Neuronal stem cell (in vitro differentiated cells): Measurements from ENCODE around the gene HOPX.

Source experiments
- DNase-seq: peaks from one replicate; pipeline ENCODE4 v3.0.0-alpha.2; 2013; ENCODE audit warnings: low spot score
- H2AFZ ChIP-seq: one replicate; pipeline ENCODE4 v1.6.1; 2013; ENCODE audit warnings: mild to moderate bottlenecking, low read length, inconsistent platforms
- H2AK5ac ChIP-seq: 2 replicates; pipeline ENCODE4 v1.6.1; 2013; ENCODE audit warnings: low read depth, mild to moderate bottlenecking, inconsistent platforms, low read length, moderate library complexity, mixed read lengths
- H2BK120ac ChIP-seq: 2 replicates; pipeline ENCODE4 v1.6.1; 2013; ENCODE audit warnings: low read depth, mild to moderate bottlenecking, inconsistent platforms, low read length, moderate library complexity, mixed read lengths
- H2BK12ac ChIP-seq: one replicate; pipeline ENCODE4 v1.6.1; 2013; ENCODE audit warnings: low read length, inconsistent platforms
- H2BK15ac ChIP-seq: 2 replicates; pipeline ENCODE4 v1.6.1; 2013; ENCODE audit warnings: mild to moderate bottlenecking, low read length, inconsistent platforms, mixed read lengths
- H2BK5ac ChIP-seq: one replicate; pipeline ENCODE4 v1.6.1; 2013; ENCODE audit warnings: inconsistent platforms, mild to moderate bottlenecking, low read length, moderate library complexity
- H3K14ac ChIP-seq: one replicate; pipeline ENCODE4 v1.6.1; 2013; ENCODE audit warnings: low read length, inconsistent platforms
- H3K18ac ChIP-seq: 2 replicates; pipeline ENCODE4 v1.6.1; 2013; ENCODE audit warnings: low read length, inconsistent platforms
- H3K23ac ChIP-seq: 2 replicates; pipeline ENCODE4 v1.6.1; 2013; ENCODE audit warnings: low read depth, mild to moderate bottlenecking, mixed read lengths, low read length, inconsistent platforms; ENCODE audit not compliant: poor library complexity
- H3K27ac ChIP-seq: replicated peaks from 3 replicates; pipeline ENCODE4 v1.5.1; 2013; ENCODE audit warnings: low read length, inconsistent platforms
- H3K27me3 ChIP-seq, 3 experiments: 2 replicates each; pipeline ENCODE4 v1.6.1; 2013; ENCODE audit warnings: low read length in 3 of 3, mild to moderate bottlenecking in 2 of 3, inconsistent platforms in 1 of 3, low read depth in 1 of 3, mixed read lengths in 1 of 3, moderate library complexity in 1 of 3; ENCODE audit not compliant: control insufficient read depth in 3 of 3, insufficient read depth in 3 of 3
- H3K36me3 ChIP-seq, 2 donors: replicated peaks in 1 of 2; 2 replicates each; pipeline ENCODE4 v1.6.1; 2013; ENCODE audit warnings: low read length in 2 of 2; ENCODE audit not compliant: control insufficient read depth in 2 of 2, insufficient read depth in 2 of 2
- H3K4ac ChIP-seq: 2 replicates; pipeline ENCODE4 v1.6.1; 2013; ENCODE audit warnings: inconsistent platforms, mild to moderate bottlenecking, low read length, moderate library complexity
- H3K4me1 ChIP-seq, 2 donors: 1 replicate in 1 of 2; 2 replicates in 1 of 2; pipeline ENCODE4 v1.6.1; 2013; ENCODE audit warnings: low read length in 2 of 2, low read depth in 1 of 2; ENCODE audit not compliant: control insufficient read depth in 2 of 2, insufficient read depth in 1 of 2
- H3K4me2 ChIP-seq: one replicate; pipeline ENCODE4 v1.6.1; 2013; ENCODE audit warnings: mild to moderate bottlenecking, low read length, inconsistent platforms; ENCODE audit not compliant: insufficient read depth, poor library complexity, severe bottlenecking
- H3K4me3 ChIP-seq, 2 donors: 2 replicates each; pipeline ENCODE4 v1.5.1; 2013; ENCODE audit warnings: low read length in 2 of 2, mild to moderate bottlenecking in 2 of 2, inconsistent platforms in 1 of 2, moderate library complexity in 1 of 2
- H3K79me1 ChIP-seq: one replicate; pipeline ENCODE4 v1.6.1; 2013; ENCODE audit warnings: low read depth, mild to moderate bottlenecking, inconsistent platforms, low read length, moderate library complexity
- H3K9ac ChIP-seq: one replicate; pipeline ENCODE4 v1.6.1; 2013; ENCODE audit warnings: mild to moderate bottlenecking, low read depth, low read length, inconsistent platforms; ENCODE audit not compliant: poor library complexity
- H3K9me3 ChIP-seq, 2 donors: replicated peaks in 1 of 2; 2 replicates each; pipeline versions ENCODE3 to v1.6.1; 2013; ENCODE audit warnings: low read length in 2 of 2, mild to moderate bottlenecking in 2 of 2, inconsistent platforms in 1 of 2, low read depth in 1 of 2, mixed read lengths in 1 of 2, moderate library complexity in 1 of 2; ENCODE audit not compliant: control insufficient read depth in 2 of 2, insufficient read depth in 1 of 2
- H4K8ac ChIP-seq: one replicate; pipeline ENCODE4 v1.6.1; 2013; ENCODE audit warnings: low read depth, mild to moderate bottlenecking, inconsistent platforms, low read length, moderate library complexity
- H4K91ac ChIP-seq: one replicate; pipeline ENCODE4 v1.6.1; 2013; ENCODE audit warnings: low read length, low read depth, mild to moderate bottlenecking, inconsistent platforms; ENCODE audit not compliant: poor library complexity
- WGBS, 2 donors: extraction: QIAGEN DNeasy Blood & Tissue Kit; methylation state at CpG; one replicate each; pipeline ENCODE4 v1.1.7; 2013; ENCODE audit warnings: missing lambda C conversion rate in 2 of 2, mixed read lengths in 1 of 2; ENCODE audit not compliant: insufficient read length in 2 of 2, insufficient replicate concordance in 1 of 2; ENCODE audit errors: extremely low coverage in 2 of 2; 5-methylcytosine and 5-hydroxymethylcytosine counted together

HOPX gene

DNA sequence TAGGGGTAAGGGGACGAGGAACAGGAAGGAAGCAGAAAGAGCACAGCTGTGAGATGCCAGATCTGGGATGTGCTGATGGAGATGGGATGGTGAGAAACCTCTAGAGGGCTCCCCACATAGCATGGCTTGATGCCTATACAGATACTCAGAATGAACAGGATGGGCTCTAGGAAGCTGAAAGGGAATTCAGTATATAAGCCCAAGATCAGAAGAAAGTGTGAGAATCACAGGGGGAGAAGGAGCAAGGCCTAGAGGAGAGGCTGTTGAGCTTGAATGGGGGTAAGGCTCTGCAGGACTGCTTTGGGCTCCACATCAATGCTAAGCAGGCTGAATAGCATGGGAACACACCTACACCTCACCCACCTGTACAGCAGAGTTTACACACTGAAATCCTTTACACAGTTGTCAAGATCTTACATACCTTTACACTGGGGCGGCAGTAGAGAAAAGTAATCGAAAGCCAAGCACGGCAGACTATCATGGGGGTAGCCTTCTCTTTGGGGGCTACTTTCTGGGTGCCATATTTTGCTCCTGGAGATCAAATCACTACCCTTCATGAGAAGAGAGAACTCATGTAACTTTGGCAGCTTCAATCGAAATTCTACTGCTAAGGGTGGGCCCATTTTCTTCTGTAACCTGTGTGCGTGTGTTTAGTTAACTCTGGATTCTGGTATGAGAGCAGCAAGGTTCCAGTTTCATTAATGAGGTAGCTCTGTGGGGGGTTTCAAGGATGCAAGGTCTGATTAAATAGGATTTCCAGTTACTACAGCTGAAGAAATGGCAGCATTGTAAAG lies 30.6 kb downstream of the HOPX start:
- Histone ChIP-seq H3K4me2 (no peak overlapping the region), H3K14ac (no peak overlapping the region), H4K91ac (no peak overlapping the region), H2AFZ (no peak overlapping the region), H2BK5ac (no peak overlapping the region), H3K9ac (no peak overlapping the region), H4K8ac (no peak overlapping the region), H3K27me3 (peaks cover 0 to 41% (median 19%) of the 10 kb centered on the region in 3 experiments), H3K18ac (no peak overlapping the region), H2BK12ac (no peak overlapping the region), H3K79me1 (no peaks in the 10 kb centered on the region), H3K36me3 (no peaks in the 10 kb centered on the region), H2BK15ac (no peak overlapping the region), H3K4me1 (peaks cover 0 to 5% of the 10 kb centered on the region in 2 donors), H2BK120ac (no peak overlapping the region), H3K9me3 (peaks cover 1 to 4% of the 10 kb centered on the region in 2 donors), H3K23ac (no peak overlapping the region), H3K27ac (no peak overlapping the region), H3K4ac (no peak overlapping the region), H2AK5ac (no peak overlapping the region), H3K4me3 (no peak overlapping the region)
- DNase-seq, result no peak
- WGBS, 2 donors, result no CpG with 5 or more reads among the region's 6 CpGs

DNA sequence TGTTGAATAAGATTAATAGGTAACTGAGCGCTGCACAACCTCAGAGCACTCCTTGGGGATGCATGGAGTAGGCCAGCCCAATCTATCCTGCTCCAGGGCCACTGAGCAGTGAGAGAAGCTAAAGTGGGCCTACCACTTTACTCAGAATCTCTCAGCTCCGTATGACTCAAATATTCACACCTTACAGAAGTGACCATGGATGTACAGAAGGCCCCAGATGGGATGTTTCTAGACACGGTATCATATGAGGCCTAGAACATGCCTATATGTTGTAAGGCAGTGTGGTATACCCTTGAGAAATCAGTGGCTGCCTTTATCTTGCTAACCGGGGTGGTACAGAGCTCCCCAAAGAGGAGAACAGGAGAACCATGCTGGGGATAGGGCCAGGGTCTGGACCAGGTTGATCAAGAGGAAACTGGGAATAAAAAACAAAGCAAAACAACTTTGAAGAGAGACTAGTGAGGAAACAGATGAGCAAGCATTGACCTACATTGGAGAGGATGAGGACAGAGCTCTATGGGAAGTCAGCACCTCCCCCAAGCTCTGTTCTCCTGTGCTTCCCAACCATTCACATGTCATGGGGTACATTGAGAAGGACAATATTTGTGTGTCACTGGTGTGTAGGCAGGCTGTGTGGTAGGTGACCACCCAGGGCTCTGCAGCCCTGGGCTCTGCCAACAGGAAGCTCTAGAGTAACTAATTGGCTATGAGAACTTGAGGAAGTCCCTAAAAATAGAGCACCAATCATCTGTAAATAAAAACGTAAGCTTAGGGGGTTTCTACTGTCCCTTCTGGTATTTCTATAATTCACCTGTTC lies 31.4 kb downstream of the HOPX start:
- H3K4ac ChIP-seq, result no peak overlapping the region

DNA sequence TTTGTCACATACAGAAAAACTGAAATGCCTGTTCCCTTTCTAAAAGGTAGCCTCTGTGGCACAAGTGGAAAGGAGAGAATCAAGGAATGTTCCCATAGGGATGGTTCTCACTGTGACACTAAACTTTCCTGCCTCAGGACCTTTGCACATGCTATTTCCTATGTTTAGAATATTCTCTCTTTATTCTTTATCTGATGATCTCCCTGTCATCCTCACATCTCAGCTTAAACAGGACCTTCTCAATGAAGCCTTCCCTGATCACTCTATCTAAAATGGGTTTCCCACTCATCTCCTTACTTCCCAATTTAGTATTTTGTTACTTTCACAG lies 32.3 kb downstream of the HOPX start:
- Histone ChIP-seq H2BK15ac (no peak overlapping the region), H2AK5ac (no peak overlapping the region), H3K27ac (no peak overlapping the region), H3K36me3 (no peaks in the 10 kb centered on the region), H3K27me3 (peaks cover 0 to 24% (median 3%) of the 10 kb centered on the region in 3 experiments), H3K4ac (no peak overlapping the region), H3K79me1 (no peaks in the 10 kb centered on the region), H3K4me2 (no peak overlapping the region), H2BK120ac (no peak overlapping the region), H2BK5ac (no peak overlapping the region), H3K4me3 (no peak overlapping the region), H2BK12ac (no peak overlapping the region), H3K9ac (no peak overlapping the region), H4K91ac (no peak overlapping the region), H3K18ac (no peak overlapping the region), H3K4me1 (peaks cover 0 to 5% of the 10 kb centered on the region in 2 donors), H4K8ac (no peak overlapping the region), H3K14ac (no peak overlapping the region), H3K23ac (no peak overlapping the region), H2AFZ (no peak overlapping the region), H3K9me3 (peaks cover 1 to 4% of the 10 kb centered on the region in 2 donors)
- no peak for DNase-seq

More for the DNA sequence above, 31.4 kb downstream of the HOPX start:
- Histone ChIP-seq H3K14ac (no peak overlapping the region), H3K9me3 (peaks cover 1 to 4% of the 10 kb centered on the region in 2 donors), H4K91ac (no peak overlapping the region), H3K4me3 (no peak overlapping the region), H3K4me2 (no peak overlapping the region), H3K18ac (no peak overlapping the region), H3K79me1 (no peaks in the 10 kb centered on the region), H3K27me3 (peaks cover 0 to 33% (median 11%) of the 10 kb centered on the region in 3 experiments), H2BK15ac (no peak overlapping the region), H3K36me3 (no peaks in the 10 kb centered on the region), H3K27ac (no peak overlapping the region), H2AK5ac (no peak overlapping the region), H4K8ac (no peak overlapping the region), H2BK120ac (no peak overlapping the region), H3K9ac (no peak overlapping the region), H3K4me1 (peaks cover 0 to 5% of the 10 kb centered on the region in 2 donors), H2BK5ac (no peak overlapping the region), H2AFZ (no peak overlapping the region), H2BK12ac (no peak overlapping the region), H3K23ac (no peak overlapping the region)
- no CpG with 5 or more reads among the region's 5 CpGs for WGBS, 2 donors
- no peak for DNase-seq
